ENCODE results near the gene ARMH3. TPM values are rescaled to one million over a fixed set of nuclear protein-coding genes. Genes with fewer than 3 reads are reported as not detected.
"Not testable (repeated sequence)": the region's sequence is repeated elsewhere in the genome, so short reads cannot be mapped to it uniquely, and the experiment has no call there.

The ARMH3 gene
- total RNA-seq, 1 experiment from 2014 or later = 12.8 TPM

DNA sequence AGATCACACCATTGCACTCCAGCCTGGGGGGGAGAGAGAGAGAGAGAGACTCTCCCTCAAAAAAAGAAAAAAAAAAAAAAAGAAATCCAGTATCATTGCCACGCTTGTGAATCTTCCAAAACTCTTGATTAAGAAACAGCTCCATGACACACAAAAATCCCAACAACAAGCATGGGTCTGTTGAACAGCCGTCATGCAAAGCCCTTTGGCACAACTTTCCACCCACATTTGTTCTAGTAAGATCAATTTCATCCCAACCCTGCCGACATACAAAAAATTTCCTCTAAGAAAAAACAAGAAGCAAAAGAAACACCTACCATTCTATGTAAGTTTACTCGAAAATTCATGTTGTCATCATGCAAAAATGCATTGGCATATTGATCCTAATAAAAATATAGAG, 62.8 kb downstream of the ARMH3 start:
- Histone ChIP-seq H3K79me2 (ENCODE audit: low read depth) (no peaks in the 10 kb centered on the region), H3K9me3 (ENCODE audit: insufficient read depth, low read depth) (no peaks in the 10 kb centered on the region), H3K4me3 (no peak overlapping the region), H2AFZ (no peak overlapping the region), H3F3A (ENCODE audit: insufficient read depth, low read depth) (peaks cover 15% of the 10 kb centered on the region), H4K20me1 (ENCODE audit: insufficient read depth) (no peaks in the 10 kb centered on the region), H3K9me2 (ENCODE audit: insufficient read depth) (no peaks in the 10 kb centered on the region), H3K4me2 (no peak overlapping the region), H3K27me3 (ENCODE audit: insufficient read depth, low read depth) (no peaks in the 10 kb centered on the region), H3K27ac (no peak overlapping the region), H3K4me1 (replicated peaks; ENCODE audit: insufficient read depth) (peaks cover 20% of the 10 kb centered on the region), H3K36me3 (ENCODE audit: low read depth) (peaks cover 4% of the 10 kb centered on the region; the same call in 1 of the 2 replicates)
- TF ChIP-seq EZH2 (IDR thresholded peaks at IDR 0.05; ENCODE audit: low read depth) = no peak
- TF ChIP-seq, protein P1, sequence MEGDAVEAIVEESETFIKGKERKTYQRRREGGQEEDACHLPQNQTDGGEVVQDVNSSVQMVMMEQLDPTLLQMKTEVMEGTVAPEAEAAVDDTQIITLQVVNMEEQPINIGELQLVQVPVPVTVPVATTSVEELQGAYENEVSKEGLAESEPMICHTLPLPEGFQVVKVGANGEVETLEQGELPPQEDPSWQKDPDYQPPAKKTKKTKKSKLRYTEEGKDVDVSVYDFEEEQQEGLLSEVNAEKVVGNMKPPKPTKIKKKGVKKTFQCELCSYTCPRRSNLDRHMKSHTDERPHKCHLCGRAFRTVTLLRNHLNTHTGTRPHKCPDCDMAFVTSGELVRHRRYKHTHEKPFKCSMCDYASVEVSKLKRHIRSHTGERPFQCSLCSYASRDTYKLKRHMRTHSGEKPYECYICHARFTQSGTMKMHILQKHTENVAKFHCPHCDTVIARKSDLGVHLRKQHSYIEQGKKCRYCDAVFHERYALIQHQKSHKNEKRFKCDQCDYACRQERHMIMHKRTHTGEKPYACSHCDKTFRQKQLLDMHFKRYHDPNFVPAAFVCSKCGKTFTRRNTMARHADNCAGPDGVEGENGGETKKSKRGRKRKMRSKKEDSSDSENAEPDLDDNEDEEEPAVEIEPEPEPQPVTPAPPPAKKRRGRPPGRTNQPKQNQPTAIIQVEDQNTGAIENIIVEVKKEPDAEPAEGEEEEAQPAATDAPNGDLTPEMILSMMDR (conservative IDR thresholded peaks at IDR 0.05) = no peak
- BruUV-seq (replicated peaks) = no TSS peak
- intact Hi-C loops (cut with micrococcal nuclease; ENCODE audit: unreplicated experiment) = no loop called here
- DNase-seq = no peak
- POLR2A ChIA-PET (ENCODE audit: unreplicated experiment) = no interaction called here
- CTCF ChIA-PET = no interaction called here

DNA sequence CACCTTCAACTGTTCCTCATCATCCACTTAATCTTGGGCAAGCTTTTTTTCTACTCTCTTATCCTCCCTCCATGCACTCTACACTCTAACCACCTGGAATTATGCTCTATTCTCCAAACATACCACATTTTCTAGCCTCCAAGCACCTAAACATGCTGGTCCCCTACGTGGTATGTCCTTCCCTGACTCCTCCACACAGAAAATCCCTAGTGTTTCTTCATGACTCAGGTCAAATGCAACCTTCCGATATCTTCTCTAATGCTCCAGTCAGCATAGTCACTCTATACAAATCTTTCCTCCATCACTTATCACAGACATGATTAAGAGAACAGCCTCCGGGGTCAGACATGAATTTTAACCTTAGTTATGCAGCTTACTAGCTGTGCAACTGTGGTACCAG, 68.8 kb downstream of the ARMH3 start:
- intact Hi-C loops (cut with micrococcal nuclease; ENCODE audit: unreplicated experiment) = no loop called here
- no peak overlapping the region for H2AFZ ChIP-seq
- peaks cover 12% of the 10 kb centered on the region; the same call in 1 of the 2 replicates for H3F3A ChIP-seq (ENCODE audit: insufficient read depth, low read depth)
- H3K36me3 ChIP-seq (ENCODE audit: low read depth) = peaks cover 4% of the 10 kb centered on the region; the same call in 1 of the 2 replicates
- H3K4me3 ChIP-seq = no peak overlapping the region
- POLR2A ChIA-PET (ENCODE audit: unreplicated experiment) = no interaction called here
- CTCF ChIA-PET = no interaction called here
- no peak for TF ChIP-seq EZH2 (IDR thresholded peaks at IDR 0.05; ENCODE audit: low read depth)
- TF ChIP-seq, protein P1 (conservative IDR thresholded peaks at IDR 0.05) = no peak
- H3K4me1 ChIP-seq (replicated peaks; ENCODE audit: insufficient read depth) = no peaks in the 10 kb centered on the region
- no peak overlapping the region for H3K4me2 ChIP-seq
- no peaks in the 10 kb centered on the region for H3K9me2 ChIP-seq (ENCODE audit: insufficient read depth)
- no peaks in the 10 kb centered on the region for H3K27me3 ChIP-seq (ENCODE audit: insufficient read depth, low read depth)
- DNase-seq = no peak
- H4K20me1 ChIP-seq (ENCODE audit: insufficient read depth) = no peaks in the 10 kb centered on the region
- H3K9me3 ChIP-seq (ENCODE audit: insufficient read depth, low read depth) = no peaks in the 10 kb centered on the region
- no peaks in the 10 kb centered on the region for H3K79me2 ChIP-seq (ENCODE audit: low read depth)
- H3K27ac ChIP-seq = no peak overlapping the region
- BruUV-seq (replicated peaks) = no TSS peak

DNA sequence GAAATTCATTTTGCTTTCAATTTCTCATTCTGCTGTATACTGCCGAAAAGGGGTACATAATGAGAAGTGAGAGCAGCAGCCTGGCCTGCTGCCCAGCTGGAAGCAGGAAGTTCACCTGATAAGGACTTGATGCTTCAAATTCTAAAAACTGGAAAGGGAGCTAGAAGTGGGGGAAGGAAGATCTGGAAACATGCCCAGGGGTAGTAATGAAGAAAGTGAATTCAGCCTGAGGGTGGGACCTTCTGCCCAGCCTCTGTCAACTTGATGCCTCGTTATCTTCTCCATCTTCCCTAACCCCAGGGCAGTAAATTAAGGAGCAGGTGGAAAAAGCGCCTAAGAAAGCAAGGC, 69.4 kb downstream of the ARMH3 start:
- POLR2A ChIA-PET (ENCODE audit: unreplicated experiment) = no interaction called here
- CTCF ChIA-PET = no interaction called here

DNA sequence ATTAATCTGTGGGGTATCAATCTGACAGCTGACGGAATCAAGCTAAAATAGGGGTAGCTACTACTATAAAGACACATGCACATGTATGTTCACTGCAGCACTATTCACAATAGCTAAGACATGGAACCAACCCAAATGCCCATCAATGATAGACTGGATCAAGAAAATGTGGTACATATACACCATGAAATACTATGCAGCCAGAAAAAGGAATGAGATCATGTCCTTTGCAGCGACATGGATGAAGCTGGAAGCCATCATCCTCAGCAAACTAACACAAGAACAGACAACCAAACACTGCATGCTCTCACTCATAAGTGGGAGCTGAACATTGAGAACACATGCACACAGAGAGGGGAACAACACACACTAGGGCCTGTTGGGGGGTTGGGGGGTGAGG, 75.3 kb downstream of the ARMH3 start:
- H2AFZ ChIP-seq; H3K79me2 ChIP-seq (ENCODE audit: low read depth); H3K4me2 ChIP-seq; H3K4me3 ChIP-seq; H4K20me1 ChIP-seq (ENCODE audit: insufficient read depth); H3F3A ChIP-seq (ENCODE audit: insufficient read depth, low read depth); CTCF ChIA-PET; H3K9me2 ChIP-seq (ENCODE audit: insufficient read depth); H3K4me1 ChIP-seq (replicated peaks; ENCODE audit: insufficient read depth); H3K27me3 ChIP-seq (ENCODE audit: insufficient read depth, low read depth); H3K36me3 ChIP-seq (ENCODE audit: low read depth); H3K9me3 ChIP-seq (ENCODE audit: insufficient read depth, low read depth); BruUV-seq (replicated peaks); DNase-seq; intact Hi-C loops (cut with micrococcal nuclease; ENCODE audit: unreplicated experiment); POLR2A ChIA-PET (ENCODE audit: unreplicated experiment); H3K27ac ChIP-seq: not testable (repeated sequence)

More for the DNA sequence above, 69.4 kb downstream of the ARMH3 start:
- Histone ChIP-seq H3K9me3 (ENCODE audit: insufficient read depth, low read depth) (no peaks in the 10 kb centered on the region), H3F3A (ENCODE audit: insufficient read depth, low read depth) (peaks cover 12% of the 10 kb centered on the region; the same call in 1 of the 2 replicates), H3K4me1 (replicated peaks; ENCODE audit: insufficient read depth) (no peaks in the 10 kb centered on the region), H3K36me3 (ENCODE audit: low read depth) (no peaks in the 10 kb centered on the region), H3K4me3 (no peak overlapping the region), H2AFZ (no peak overlapping the region), H3K4me2 (no peak overlapping the region; the same call in 1 of the 2 replicates), H3K27me3 (ENCODE audit: insufficient read depth, low read depth) (no peaks in the 10 kb centered on the region), H3K79me2 (ENCODE audit: low read depth) (no peaks in the 10 kb centered on the region), H3K9me2 (ENCODE audit: insufficient read depth) (no peaks in the 10 kb centered on the region), H4K20me1 (ENCODE audit: insufficient read depth) (no peaks in the 10 kb centered on the region), H3K27ac (no peak overlapping the region)
- intact Hi-C loops (cut with micrococcal nuclease; ENCODE audit: unreplicated experiment) = no loop called here
- TF ChIP-seq, protein P1 (conservative IDR thresholded peaks at IDR 0.05) = no peak
- TF ChIP-seq EZH2 (IDR thresholded peaks at IDR 0.05; ENCODE audit: low read depth) = no peak
- BruUV-seq (replicated peaks) = no TSS peak
- peak in 1 of 2 experiments; percentile 22 for DNase-seq

Data from PC-9 (cell line).